HG02970 (cell line): ENCODE results near the gene ENG.

ENCODE experiments used
- ATAC-seq: cut with Tn5 transposase; IDR thresholded peaks from one replicate; pipeline ENCODE4 v1.9.1; 2021; ENCODE audit warnings: mild to moderate bottlenecking, moderate library complexity, moderate number of reproducible peaks; ENCODE audit not compliant: unreplicated experiment, low FRiP score

ENG gene

GRCh38 chr9:127778280-127779135, 76.0 kb downstream of the ENG start, which contains the start of gene SH2D3C:
SH2D3C (minus strand) TSS chr9:127778666; CDS start chr9:127778627, 39 bp downstream.
- ATAC-seq, result no peak

- ATAC-seq, result no peak
Observed at GRCh38 chr9:127777368-127777980, 77.0 kb downstream of the ENG start.

- ATAC-seq, result no peak
Observed at GRCh38 chr9:127776924-127777289, 77.6 kb downstream of the ENG start.

- no peak for ATAC-seq
Observed at GRCh38 chr9:127776195-127776923, 78.1 kb downstream of the ENG start.

GRCh38 chr9:127773981-127774380, 80.5 kb downstream of the ENG start:
- no peak for ATAC-seq

- ATAC-seq, result no peak
Observed at GRCh38 chr9:127773272-127773671, 81.2 kb downstream of the ENG start.

- ATAC-seq, result no peak
Observed at GRCh38 chr9:127772603-127773002, 81.9 kb downstream of the ENG start.

GRCh38 chr9:127771570-127772189, 82.8 kb downstream of the ENG start:
- ATAC-seq, result no peak

GRCh38 chr9:127770905-127771569, 83.4 kb downstream of the ENG start:
- peak; percentile 87 for ATAC-seq

GRCh38 chr9:127770583-127770904, 83.9 kb downstream of the ENG start:
- no peak for ATAC-seq

- no peak for ATAC-seq
Observed at GRCh38 chr9:127769929-127770582, 84.4 kb downstream of the ENG start.

- no peak for ATAC-seq
Observed at GRCh38 chr9:127769101-127769500, 85.4 kb downstream of the ENG start.

- no peak for ATAC-seq
Observed at GRCh38 chr9:127768698-127769097, 85.8 kb downstream of the ENG start.

- ATAC-seq, result no peak
Observed at GRCh38 chr9:127767909-127768331, 86.5 kb downstream of the ENG start.

- no peak for ATAC-seq
Observed at GRCh38 chr9:127767410-127767809, 87.0 kb downstream of the ENG start.

GRCh38 chr9:127765418-127765817, 89.0 kb downstream of the ENG start:
- no peak for ATAC-seq
